Esophagus squamous epithelium (tissue), 5 donors: Measurements from ENCODE around the gene GULP1. TPM values are rescaled to one million over a fixed set of nuclear protein-coding genes. Genes with fewer than 3 reads are reported as not detected.

Source experiments
- DNase-seq: peaks from one replicate; lab custom pipeline; 2025; lab: John Stamatoyannopoulos, UW
- H3K27ac ChIP-seq, 4 donors: fragments of 200-600 bp; sonication (generic); one replicate each; pipeline ENCODE4 v1.5.1; 2016 to 2019; ENCODE audit warnings: mild to moderate bottlenecking in 1 of 4
- H3K27me3 ChIP-seq, 4 donors: fragments of 200-600 bp; sonication (generic); 1 replicate in 3 of 4; 2 replicates in 1 of 4; pipeline versions ENCODE4 v1.5.1 to v1.6.0; 2017 to 2021; ENCODE audit warnings: antibody characterized with exemption in 1 of 4
- H3K36me3 ChIP-seq, 3 donors: fragments of 200-600 bp; sonication (generic); one replicate each; pipeline ENCODE4 v1.5.1; 2016 to 2019
- H3K4me1 ChIP-seq, 3 donors: fragments of 200-600 bp; sonication (generic); one replicate each; pipeline ENCODE4 v1.5.1; 2017 to 2019
- H3K4me3 ChIP-seq, 4 donors: fragments of 200-600 bp; sonication (generic); 1 replicate in 3 of 4; 2 replicates in 1 of 4; pipeline ENCODE4 v1.5.1; 2016 to 2019; ENCODE audit warnings: mild to moderate bottlenecking in 2 of 4, moderate library complexity in 1 of 4
- H3K9me3 ChIP-seq, 3 donors: fragments of 200-600 bp; sonication (generic); one replicate each; pipeline ENCODE4 v1.5.1; 2016 to 2019
- POLR2A ChIP-seq, 4 donors: fragments of 450-650 bp; IDR thresholded peaks; one replicate each; pipeline ENCODE4 v1.6.1; 2017; ENCODE audit warnings: antibody characterized with exemption in 4 of 4, mild to moderate bottlenecking in 4 of 4, moderate library complexity in 3 of 4
- WGBS, 2 donors: methylation state at CpG; one replicate each; pipeline ENCODE4 v1.1.5; 2018; 5-methylcytosine and 5-hydroxymethylcytosine counted together
- intact Hi-C: fragments of 100-400 bp; cut with DNase I; formaldehyde crosslinking; loops from one replicate; pipeline ENCODE4 v1.15.0; 2022
- total RNA-seq, 4 donors: library from RNA; depleted of rRNA; stranded (reverse); fragments of >200 nt; gene quantifications; one replicate each; pipeline ENCODE4 v1.1.0, GENCODE V29; 2016
- TF ChIP-seq, protein P1 (sequence below), 6 experiments: fragments of 450-650 bp in 4 of 6; fragments of 200-600 bp in 2 of 6; sonication (generic) in 2 of 6; IDR thresholded peaks; one replicate each; pipeline ENCODE4 v1.5.1; 2016 to 2019; ENCODE audit warnings: antibody characterized with exemption in 6 of 6, mild to moderate bottlenecking in 4 of 6, moderate library complexity in 4 of 6
- donor health status: DM: yes; HTN: yes; CAD: no.

GULP1 gene
- total RNA-seq, 4 donors from 2014 or later: 10.4 to 39.3 (median 24.2) TPM

DNA sequence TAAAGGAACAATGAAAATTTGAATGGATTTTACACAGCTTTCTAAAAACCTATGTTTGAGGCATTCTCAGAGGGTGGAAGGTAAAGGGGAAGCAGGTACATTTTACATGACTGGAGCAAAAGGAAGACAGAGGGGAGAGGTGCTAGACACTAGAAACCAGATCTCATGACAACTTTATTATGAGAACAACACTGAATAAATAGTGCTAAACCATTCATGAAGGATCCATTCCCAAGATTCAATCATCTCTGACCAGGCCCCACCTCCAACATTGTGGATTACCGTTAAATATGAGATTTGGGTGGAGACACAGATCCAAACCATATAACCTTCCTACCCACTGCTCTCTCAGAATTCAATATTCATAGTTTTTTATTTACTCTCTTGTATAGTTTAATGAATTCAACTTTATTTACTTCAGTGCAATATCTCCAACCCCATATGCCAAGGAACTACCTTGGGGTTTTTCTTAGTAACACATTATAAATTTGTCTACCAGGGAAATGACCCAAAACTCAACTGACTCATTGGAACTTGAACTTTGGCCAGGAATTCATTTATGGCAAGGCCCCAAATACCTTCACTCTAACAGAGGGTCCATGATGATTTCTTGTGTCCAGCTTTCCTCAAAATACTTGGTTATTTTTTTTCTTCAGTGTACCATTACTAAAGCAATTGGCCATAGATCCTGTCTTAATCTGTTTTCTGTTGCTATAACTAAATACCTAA lies 317.8 kb downstream of the GULP1 start:
- H3K4me1 ChIP-seq: no peaks in the 10 kb centered on the region
- no peaks in the 10 kb centered on the region for H3K9me3 ChIP-seq
- intact Hi-C loops: no loop called here
- DNase-seq: no peak
- no peak overlapping the region for H3K4me3 ChIP-seq
- TF ChIP-seq, protein P1, sequence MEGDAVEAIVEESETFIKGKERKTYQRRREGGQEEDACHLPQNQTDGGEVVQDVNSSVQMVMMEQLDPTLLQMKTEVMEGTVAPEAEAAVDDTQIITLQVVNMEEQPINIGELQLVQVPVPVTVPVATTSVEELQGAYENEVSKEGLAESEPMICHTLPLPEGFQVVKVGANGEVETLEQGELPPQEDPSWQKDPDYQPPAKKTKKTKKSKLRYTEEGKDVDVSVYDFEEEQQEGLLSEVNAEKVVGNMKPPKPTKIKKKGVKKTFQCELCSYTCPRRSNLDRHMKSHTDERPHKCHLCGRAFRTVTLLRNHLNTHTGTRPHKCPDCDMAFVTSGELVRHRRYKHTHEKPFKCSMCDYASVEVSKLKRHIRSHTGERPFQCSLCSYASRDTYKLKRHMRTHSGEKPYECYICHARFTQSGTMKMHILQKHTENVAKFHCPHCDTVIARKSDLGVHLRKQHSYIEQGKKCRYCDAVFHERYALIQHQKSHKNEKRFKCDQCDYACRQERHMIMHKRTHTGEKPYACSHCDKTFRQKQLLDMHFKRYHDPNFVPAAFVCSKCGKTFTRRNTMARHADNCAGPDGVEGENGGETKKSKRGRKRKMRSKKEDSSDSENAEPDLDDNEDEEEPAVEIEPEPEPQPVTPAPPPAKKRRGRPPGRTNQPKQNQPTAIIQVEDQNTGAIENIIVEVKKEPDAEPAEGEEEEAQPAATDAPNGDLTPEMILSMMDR (IDR thresholded peaks at IDR 0.05): no peak
- no peak for TF ChIP-seq POLR2A (IDR thresholded peaks at IDR 0.05)
- WGBS, 2 donors: 79 to 87% methylated on average over 1 of the region's 1 CpG
- no peaks in the 10 kb centered on the region for H3K27me3 ChIP-seq
- H3K36me3 ChIP-seq: no peaks in the 10 kb centered on the region
- no peak overlapping the region for H3K27ac ChIP-seq

DNA sequence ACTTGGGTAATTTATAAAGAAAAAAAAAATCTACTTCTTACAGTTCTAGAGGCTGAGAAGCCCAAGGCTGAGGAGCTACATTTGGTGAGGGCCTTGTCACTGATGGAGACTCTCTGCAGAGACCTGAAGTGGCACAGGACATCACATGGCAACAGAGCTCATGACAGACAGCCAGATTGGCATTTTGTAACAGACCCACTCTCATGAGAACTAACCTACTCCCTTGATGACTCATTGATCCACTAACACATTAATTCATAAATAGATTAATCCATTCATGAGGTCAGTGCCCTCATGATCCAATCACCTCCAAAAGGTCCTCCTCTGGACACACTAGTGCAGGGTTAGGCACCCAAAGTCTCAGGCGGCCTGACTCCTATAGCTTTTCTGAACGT lies 318.4 kb downstream of the GULP1 start:
- no peaks in the 10 kb centered on the region for H3K36me3 ChIP-seq
- intact Hi-C loops: no loop called here
- TF ChIP-seq, protein P1 (IDR thresholded peaks at IDR 0.05): no peak
- TF ChIP-seq POLR2A (IDR thresholded peaks at IDR 0.05): no peak
- H3K27me3 ChIP-seq: no peaks in the 10 kb centered on the region
- no peak overlapping the region for H3K4me3 ChIP-seq
- 83 to 92% methylated on average over 2 of the region's 2 CpGs for WGBS, 2 donors
- no peaks in the 10 kb centered on the region for H3K4me1 ChIP-seq
- no peaks in the 10 kb centered on the region for H3K9me3 ChIP-seq
- no peak for DNase-seq
- H3K27ac ChIP-seq: peak overlapping the region in 1 of 4 donors; percentile 15

DNA sequence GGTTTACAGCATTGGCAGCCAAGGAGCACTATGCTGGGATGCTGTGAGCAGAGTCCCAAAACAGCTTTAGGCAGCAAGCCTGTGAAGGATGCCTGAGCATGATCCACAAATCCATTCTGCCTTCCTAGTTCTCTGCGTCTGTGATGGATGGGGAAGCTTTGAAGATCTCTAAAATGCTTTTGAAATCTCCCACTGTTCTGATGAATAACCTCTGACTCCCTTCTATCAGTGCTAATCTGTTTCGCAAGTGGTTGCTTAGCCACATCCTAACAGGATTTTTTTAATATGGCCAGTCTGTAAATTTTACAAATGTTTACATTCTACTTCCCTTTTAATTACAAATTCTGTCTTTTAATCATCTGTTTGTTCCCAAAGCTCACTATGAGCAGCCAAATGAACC lies 319.2 kb downstream of the GULP1 start:
- 54 to 58% methylated on average over 2 of the region's 2 CpGs for WGBS, 2 donors
- intact Hi-C loops: no loop called here
- peak overlapping the region in 1 of 4 donors; percentile 15 for H3K27ac ChIP-seq

DNA sequence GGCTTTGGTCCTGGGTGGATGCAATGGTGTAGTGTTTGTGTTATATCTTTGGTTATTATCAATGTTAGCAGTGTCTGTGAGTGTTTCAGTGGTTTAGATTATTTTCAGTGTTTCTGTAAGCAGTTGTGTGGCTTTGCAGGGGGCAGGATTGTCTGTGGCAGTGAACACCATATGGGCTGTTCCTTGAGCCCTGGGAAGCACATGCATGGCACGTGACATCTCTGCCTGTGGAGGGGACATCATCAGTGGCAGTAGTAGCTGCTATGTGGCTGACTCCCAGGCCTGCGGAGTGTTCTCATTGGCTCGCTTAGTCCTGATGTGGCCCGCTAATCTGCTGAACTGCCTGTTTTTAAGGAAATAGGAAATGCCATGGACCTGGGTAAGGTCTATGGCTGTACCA lies 327.5 kb downstream of the GULP1 start:
- Histone ChIP-seq H3K9me3 (no peaks in the 10 kb centered on the region), H3K4me1 (no peaks in the 10 kb centered on the region), H3K4me3 (no peak overlapping the region), H3K36me3 (no peaks in the 10 kb centered on the region), H3K27me3 (no peaks in the 10 kb centered on the region), H3K27ac (no peak overlapping the region)
- TF ChIP-seq POLR2A (IDR thresholded peaks at IDR 0.05): no peak
- TF ChIP-seq, protein P1 (IDR thresholded peaks at IDR 0.05): no peak
- intact Hi-C loops: no loop called here
- 80% methylated on average over 3 of the region's 4 CpGs; no CpG with 5 or more reads in 1 of the 2 donors for WGBS, 2 donors
- no peak for DNase-seq

More for the DNA sequence above, 319.2 kb downstream of the GULP1 start:
- Histone ChIP-seq H3K4me3 (no peak overlapping the region), H3K27me3 (no peaks in the 10 kb centered on the region), H3K36me3 (no peaks in the 10 kb centered on the region), H3K9me3 (no peaks in the 10 kb centered on the region), H3K4me1 (no peaks in the 10 kb centered on the region)
- DNase-seq: no peak
- TF ChIP-seq, protein P1 (IDR thresholded peaks at IDR 0.05): no peak
- no peak for TF ChIP-seq POLR2A (IDR thresholded peaks at IDR 0.05)

DNA sequence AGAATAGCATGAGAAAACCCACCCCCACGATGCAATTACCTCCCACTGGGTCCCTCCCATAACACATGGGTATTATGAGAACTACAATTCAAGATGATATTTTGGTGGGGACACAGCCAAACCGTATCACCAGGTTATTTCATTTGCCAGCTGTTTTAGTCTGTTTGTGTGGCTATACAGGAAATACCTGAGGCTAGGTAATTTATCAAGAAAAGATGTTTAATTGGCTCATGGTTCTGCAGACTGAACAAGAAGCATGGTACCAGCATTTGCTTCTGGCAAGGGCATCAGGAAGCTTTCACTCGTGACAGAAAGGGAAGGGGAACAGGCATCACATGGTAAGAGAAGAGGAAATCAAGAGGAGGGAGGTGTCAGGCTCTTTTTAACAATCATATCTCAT lies 329.2 kb downstream of the GULP1 start:
- Histone ChIP-seq H3K27ac (no peak overlapping the region), H3K9me3 (no peaks in the 10 kb centered on the region), H3K36me3 (no peaks in the 10 kb centered on the region), H3K4me1 (no peaks in the 10 kb centered on the region), H3K4me3 (no peak overlapping the region), H3K27me3 (no peaks in the 10 kb centered on the region)
- no peak for TF ChIP-seq POLR2A (IDR thresholded peaks at IDR 0.05)
- TF ChIP-seq, protein P1 (IDR thresholded peaks at IDR 0.05): no peak
- WGBS, 2 donors: 31 to 33% methylated on average over 3 of the region's 3 CpGs
- no peak for DNase-seq
- intact Hi-C loops: no loop called here
